ENCODE measurements around the gene TMEM175. TPM values are rescaled to one million over a fixed set of nuclear protein-coding genes. Genes with fewer than 3 reads are reported as not detected.

TMEM175 gene
- polyA plus RNA-seq, 3 donors: 22.3 to 26.6 (median 25.3) TPM

- no peak for DNase-seq
Observed at GRCh38 chr4:1002131-1002630, 69.9 kb downstream of the TMEM175 start.

- no peak for DNase-seq
Observed at GRCh38 chr4:1002631-1003251, 70.5 kb downstream of the TMEM175 start.

GRCh38 chr4:1003271-1004070, 71.2 kb downstream of the TMEM175 start:
- no peak for DNase-seq

- no peak for DNase-seq
Observed at GRCh38 chr4:1004071-1004418, 71.8 kb downstream of the TMEM175 start.

GRCh38 chr4:1004557-1005485, 72.6 kb downstream of the TMEM175 start:
- no peak for DNase-seq

GRCh38 chr4:1006856-1007255, 74.6 kb downstream of the TMEM175 start:
- DNase-seq: no peak

Other genes with a start within 250 kb of the TMEM175 start
- 1 to 10 TPM; 4.1 to 7.8 (median 7.4) TPM for gene SLC49A3, start 243.3 kb upstream of the TMEM175 start, polyA plus RNA-seq (ENCODE audit: insufficient read length in 3 of 3)
- gene PCGF3, start 226.6 kb upstream of the TMEM175 start, polyA plus RNA-seq (ENCODE audit: insufficient read length in 3 of 3): 10 to 100 TPM; 60.9 to 88.3 (median 82.7) TPM
- gene CPLX1, start 106.3 kb upstream of the TMEM175 start, polyA plus RNA-seq (ENCODE audit: insufficient read length in 3 of 3): 1 to 10 TPM; 3.0 to 3.5 (median 3.1) TPM
- gene GAK, start 144 bp upstream of the TMEM175 start, polyA plus RNA-seq (ENCODE audit: insufficient read length in 3 of 3): 10 to 100 TPM; 69.7 to 87.9 (median 73.2) TPM
- gene DGKQ, start 41.1 kb downstream of the TMEM175 start, polyA plus RNA-seq (ENCODE audit: insufficient read length in 3 of 3): 10 to 100 TPM in 1 of 3 donors, 1 to 10 TPM in 2; 9.0 to 10.8 (median 9.1) TPM
- gene IDUA, start 54.6 kb downstream of the TMEM175 start, polyA plus RNA-seq (ENCODE audit: insufficient read length in 3 of 3): 10 to 100 TPM; 17.2 to 19.8 (median 19.0) TPM
- gene SLC26A1, start 60.9 kb downstream of the TMEM175 start, polyA plus RNA-seq (ENCODE audit: insufficient read length in 3 of 3): 10 to 100 TPM; 14.2 to 23.4 (median 19.3) TPM
- 10 to 100 TPM; 42.6 to 43.8 (median 42.9) TPM for gene FGFRL1, start 79.2 kb downstream of the TMEM175 start, polyA plus RNA-seq (ENCODE audit: insufficient read length in 3 of 3)
- 10 to 100 TPM in 2 of 3 donors, 1 to 10 TPM in 1; 9.1 to 19.8 (median 18.7) TPM for gene RNF212, start 181.1 kb downstream of the TMEM175 start, polyA plus RNA-seq (ENCODE audit: insufficient read length in 3 of 3)
- gene SPON2, start 240.1 kb downstream of the TMEM175 start, polyA plus RNA-seq (ENCODE audit: insufficient read length in 3 of 3): 10 to 100 TPM in 2 of 3 donors, 1 to 10 TPM in 1; 9.3 to 14.7 (median 14.5) TPM